Activated CD8-positive, alpha-beta memory T cell treated with anti-CD3 and anti-CD28 coated beads for 1 hour (primary cell): ENCODE data around the gene KPNA4.
A peak's percentile ranks its signal among the peaks of the same experiment; 100 is the strongest.
"Not testable (repeated sequence)": the region's sequence is repeated elsewhere in the genome, so short reads cannot be mapped to it uniquely, and the experiment has no call there.

Source experiments
- DNase-seq, 2 donors: peaks; one replicate each; pipeline ENCODE4 v3.0.0-alpha.2; 2020; ENCODE audit warnings: low read depth in 1 of 2; ENCODE audit errors: extremely low read depth in 1 of 2

The KPNA4 gene

GRCh38 chr3:160574636-160575035 lies 9.3 kb upstream of the KPNA4 start:
- DNase-seq: no peak

- DNase-seq: not testable (repeated sequence)
Observed at GRCh38 chr3:160573955-160574525, 8.7 kb upstream of the KPNA4 start.

GRCh38 chr3:160569894-160570652 lies 4.7 kb upstream of the KPNA4 start:
- DNase-seq: no peak

GRCh38 chr3:160568989-160569388 lies 3.6 kb upstream of the KPNA4 start:
- DNase-seq: no peak

GRCh38 chr3:160567774-160568173 lies 2.4 kb upstream of the KPNA4 start:
- DNase-seq: no peak

GRCh38 chr3:160566499-160566898 lies 1.1 kb upstream of the KPNA4 start:
- no peak for DNase-seq

- DNase-seq: peak; percentile 22 to 47
Observed at GRCh38 chr3:160564949-160565441, 376 bp downstream of the KPNA4 start.

GRCh38 chr3:160564258-160564911 lies 986 bp downstream of the KPNA4 start:
- DNase-seq: no peak

- no peak for DNase-seq
Observed at GRCh38 chr3:160562952-160563351, 2.4 kb downstream of the KPNA4 start.

- no peak for DNase-seq
Observed at GRCh38 chr3:160557571-160557970, 7.8 kb downstream of the KPNA4 start.

GRCh38 chr3:160556141-160556540 lies 9.2 kb downstream of the KPNA4 start:
- no peak for DNase-seq

- DNase-seq: no peak
Observed at GRCh38 chr3:160554980-160555379, 10.4 kb downstream of the KPNA4 start.

- no peak for DNase-seq
Observed at GRCh38 chr3:160553827-160554226, 11.5 kb downstream of the KPNA4 start.

GRCh38 chr3:160546727-160547126 lies 18.6 kb downstream of the KPNA4 start:
- no peak for DNase-seq

GRCh38 chr3:160545504-160545871 lies 19.9 kb downstream of the KPNA4 start:
- no peak for DNase-seq

- DNase-seq: no peak
Observed at GRCh38 chr3:160544844-160545503, 20.4 kb downstream of the KPNA4 start.

- no peak for DNase-seq
Observed at GRCh38 chr3:160540551-160540950, 24.8 kb downstream of the KPNA4 start.

GRCh38 chr3:160538895-160539294 lies 26.5 kb downstream of the KPNA4 start:
- no peak for DNase-seq

- DNase-seq: no peak
Observed at GRCh38 chr3:160537729-160538128, 27.6 kb downstream of the KPNA4 start.

GRCh38 chr3:160532371-160532770 lies 33.0 kb downstream of the KPNA4 start:
- DNase-seq: no peak

GRCh38 chr3:160531311-160531710 lies 34.1 kb downstream of the KPNA4 start:
- DNase-seq: no peak
